Endometrial microvascular endothelial cells (primary cell): ENCODE data around the gene PEX26. TPM values are rescaled to one million over a fixed set of nuclear protein-coding genes. Genes with fewer than 3 reads are reported as not detected.
"Not testable (repeated sequence)": the region's sequence is repeated elsewhere in the genome, so short reads cannot be mapped to it uniquely, and the experiment has no call there.

ENCODE experiments used
- in situ Hi-C: cut with HindIII; loops from 2 replicates; pipeline ENCODE4 v1.10.0; 2017; ENCODE audit warnings: low sequenced_read_pairs, low pct_unique_long_range_greater_than_20kb; ENCODE audit errors: inconsistent ontology term
- total RNA-seq: library from RNA; depleted of rRNA; stranded (reverse); fragments of >200 nt; gene quantifications from one replicate; pipeline ENCODE4 v1.2.3, GENCODE V29; 2015; ENCODE audit errors: inconsistent ontology term

PEX26 gene
- total RNA-seq, 1 donor from 2014 or later, result 25.6 TPM

GRCh38 chr22:18110954-18111758, 33.4 kb downstream of the PEX26 start:
- in situ Hi-C loops, result no loop called here

GRCh38 chr22:18111759-18112330, 34.1 kb downstream of the PEX26 start:
- in situ Hi-C loops, result no loop called here

DNA sequence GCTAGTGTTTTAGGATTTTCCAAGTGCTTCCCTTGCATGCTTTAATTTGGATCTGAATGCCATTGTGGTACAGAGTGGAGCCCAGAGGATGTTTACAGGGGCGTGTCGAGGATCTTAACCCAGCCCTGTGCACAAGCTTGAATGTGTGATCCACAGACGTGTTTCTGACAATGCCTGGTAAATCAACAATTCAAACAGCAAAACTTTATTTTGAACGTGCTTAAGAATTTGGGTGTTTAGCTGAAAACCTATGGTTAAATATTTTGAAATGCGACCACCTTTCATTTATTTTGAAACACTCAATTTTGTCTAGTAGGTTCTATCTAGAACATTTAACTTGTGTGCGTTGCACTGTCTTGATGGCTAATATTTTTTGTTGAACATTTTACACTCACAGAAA, 34.6 kb downstream of the PEX26 start:
- in situ Hi-C loops, result no loop called here

DNA sequence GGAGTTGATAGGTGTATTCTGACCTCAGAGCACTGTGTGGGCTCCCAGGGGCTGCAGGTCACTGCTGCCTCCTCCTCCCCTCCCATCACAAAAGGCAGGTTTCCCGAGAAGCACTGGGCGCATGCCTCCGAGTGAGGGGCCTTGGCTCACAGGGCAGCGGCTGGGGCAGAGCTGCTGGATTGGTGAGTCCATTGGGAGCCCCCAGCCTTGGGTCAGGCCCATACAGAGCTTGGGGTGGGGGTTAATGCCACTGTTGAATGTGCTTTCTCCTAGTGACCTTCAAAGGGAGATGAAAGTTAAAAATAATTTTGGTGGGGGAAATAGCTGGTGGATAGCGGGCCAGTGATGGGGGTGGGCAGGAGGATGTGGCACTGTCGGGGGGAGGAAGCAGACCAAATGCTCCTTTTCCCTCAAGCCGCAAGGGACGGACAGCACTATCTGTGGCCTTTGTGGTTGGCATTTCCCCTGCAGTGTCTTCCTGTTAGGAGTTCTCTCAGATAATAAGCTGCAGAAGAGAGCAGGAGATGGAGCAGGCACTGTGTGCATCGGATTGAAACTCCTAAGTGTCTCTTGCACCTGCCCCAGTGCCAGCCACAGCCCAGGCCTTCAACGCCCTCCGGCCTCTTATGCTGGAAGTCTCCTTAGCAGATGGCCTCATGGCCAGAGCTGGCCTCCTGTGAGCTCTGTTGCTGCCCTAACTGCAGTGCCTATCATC, 36.0 kb downstream of the PEX26 start:
- in situ Hi-C loops, result no loop called here

DNA sequence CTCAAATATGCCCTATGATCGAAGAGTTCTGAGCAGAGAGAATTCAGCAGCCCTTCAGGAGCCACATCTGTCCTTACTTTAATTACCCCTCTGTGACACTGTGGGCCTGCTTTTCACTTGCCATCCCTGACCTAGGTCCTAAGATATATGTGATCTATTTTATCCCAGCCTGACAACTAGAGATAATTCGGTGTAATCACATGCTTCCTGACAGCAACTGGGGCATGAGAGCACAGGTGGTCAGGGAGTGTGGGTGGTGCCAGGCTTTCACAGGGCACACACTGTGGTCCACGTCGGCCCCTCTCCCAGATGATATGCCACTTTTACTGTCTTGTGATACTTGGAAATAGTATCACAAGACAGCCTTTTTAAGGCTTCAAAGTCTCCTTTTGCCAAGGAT, 36.7 kb downstream of the PEX26 start:
- in situ Hi-C loops, result no loop called here

DNA sequence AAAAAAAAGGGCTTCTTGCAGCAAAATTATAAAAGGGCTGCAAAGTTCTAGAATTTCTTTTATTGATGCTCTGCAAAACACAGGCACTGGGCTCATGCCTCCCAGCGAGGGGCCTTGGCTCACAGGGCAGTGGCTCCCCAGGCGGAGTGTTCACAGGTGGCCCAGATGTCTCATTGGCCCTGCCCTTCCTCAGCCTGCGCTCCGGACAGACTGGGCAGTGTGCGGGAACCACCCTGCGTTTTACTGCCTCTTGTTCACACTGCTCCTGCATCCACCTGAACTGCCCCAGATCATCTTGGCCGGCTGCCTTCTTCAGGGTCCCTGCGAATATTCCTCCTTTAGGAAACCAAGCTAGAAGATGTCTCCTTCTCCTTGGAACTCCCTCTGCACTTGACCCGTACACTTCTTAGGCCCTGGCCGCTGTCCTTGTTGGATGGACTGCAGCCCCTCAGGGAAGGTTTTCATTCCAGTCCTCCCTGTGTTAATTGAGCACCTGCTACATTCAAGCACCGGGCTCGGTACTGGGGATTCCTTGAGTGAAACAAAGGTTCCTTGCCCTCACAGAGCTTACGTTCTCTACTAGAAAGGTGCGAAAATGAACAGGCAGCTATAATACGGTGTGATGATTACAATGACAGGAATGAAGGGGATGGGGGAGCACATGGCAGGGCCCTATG, 37.3 kb downstream of the PEX26 start:
- in situ Hi-C loops, result no loop called here

DNA sequence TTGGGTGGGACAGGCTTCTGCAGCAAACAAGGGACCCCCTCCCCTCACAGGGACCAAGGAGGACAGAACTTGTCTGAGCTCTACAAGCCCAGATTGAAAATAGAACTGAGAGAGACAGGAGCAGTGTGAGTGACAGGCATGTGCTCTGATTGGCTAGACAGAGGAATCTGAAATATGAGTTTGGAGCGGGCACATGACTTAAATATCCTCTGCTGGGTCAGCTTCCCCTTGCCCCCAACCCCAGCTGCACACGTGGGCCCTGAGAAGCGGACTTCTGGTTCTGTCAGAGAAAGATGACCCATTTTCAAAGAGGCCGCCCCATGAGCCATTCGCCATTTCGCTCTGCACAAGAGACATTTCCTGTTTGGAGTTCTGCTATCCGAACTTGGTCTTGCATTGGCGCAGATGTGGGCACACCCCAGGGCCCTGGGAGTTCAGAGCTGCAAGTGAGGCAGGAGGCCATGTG, 38.1 kb downstream of the PEX26 start:
- in situ Hi-C loops, result no loop called here

- in situ Hi-C loops, result no loop called here
These were observed 38.8 kb downstream of the PEX26 start for GRCh38 chr22:18116634-18117033.

- in situ Hi-C loops, result no loop called here
These were observed 40.6 kb downstream of the PEX26 start for GRCh38 chr22:18118345-18118915.

DNA sequence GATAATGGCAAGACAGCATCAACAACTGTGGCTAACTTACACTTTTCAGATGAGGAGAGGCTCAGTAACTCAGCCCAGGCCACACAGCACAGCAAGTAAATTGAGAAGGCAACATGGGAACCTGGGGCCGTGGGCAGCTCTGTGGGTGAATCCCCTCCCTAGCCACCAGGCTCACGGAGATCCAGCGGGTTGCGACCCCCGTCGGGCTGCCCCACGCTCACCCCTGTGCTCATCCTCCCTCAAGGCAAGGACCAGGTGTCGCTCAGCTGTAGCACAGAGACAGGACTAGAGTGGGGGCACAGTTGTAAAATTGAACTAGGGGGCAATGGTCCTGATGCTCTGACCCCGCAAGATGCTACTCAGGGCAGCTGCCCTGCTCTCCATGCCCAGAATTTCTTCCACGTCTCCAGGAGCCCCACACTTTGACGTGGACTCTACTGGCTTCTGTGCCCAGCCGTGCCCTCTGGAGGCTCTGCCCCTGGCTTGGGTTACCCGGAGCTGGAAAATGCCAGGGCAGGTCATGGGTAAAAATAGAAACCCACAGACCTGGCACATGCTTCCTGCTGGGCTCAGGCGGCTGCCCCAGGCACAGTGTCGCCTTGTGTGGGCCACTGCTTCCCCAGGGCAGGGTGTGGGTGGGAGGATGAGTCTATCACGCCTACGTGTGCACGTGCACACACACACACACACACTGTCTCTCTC, 41.8 kb downstream of the PEX26 start:
- in situ Hi-C loops, result no loop called here

DNA sequence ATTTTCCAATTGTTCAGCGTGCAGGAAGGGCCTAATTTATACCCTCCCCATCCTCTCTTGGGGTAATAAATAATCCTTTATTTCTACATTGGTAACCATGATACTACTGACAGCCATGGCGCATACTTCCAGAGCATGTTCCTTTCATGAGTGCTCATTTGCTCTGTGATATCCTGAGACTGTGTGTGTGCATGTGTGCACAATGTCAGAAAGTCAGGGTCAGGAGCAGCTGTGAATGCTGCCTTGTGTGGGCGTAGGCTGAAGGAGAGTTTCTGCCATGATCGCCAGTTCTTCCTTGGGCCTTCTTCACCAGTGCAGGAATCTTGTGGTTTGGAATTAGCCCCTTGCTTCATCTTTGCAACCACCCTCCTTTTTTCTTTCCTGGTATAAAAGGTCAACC, 43.1 kb downstream of the PEX26 start:
- in situ Hi-C loops, result no loop called here

- in situ Hi-C loops, result no loop called here
These were observed 43.7 kb downstream of the PEX26 start for GRCh38 chr22:18121506-18121905.

DNA sequence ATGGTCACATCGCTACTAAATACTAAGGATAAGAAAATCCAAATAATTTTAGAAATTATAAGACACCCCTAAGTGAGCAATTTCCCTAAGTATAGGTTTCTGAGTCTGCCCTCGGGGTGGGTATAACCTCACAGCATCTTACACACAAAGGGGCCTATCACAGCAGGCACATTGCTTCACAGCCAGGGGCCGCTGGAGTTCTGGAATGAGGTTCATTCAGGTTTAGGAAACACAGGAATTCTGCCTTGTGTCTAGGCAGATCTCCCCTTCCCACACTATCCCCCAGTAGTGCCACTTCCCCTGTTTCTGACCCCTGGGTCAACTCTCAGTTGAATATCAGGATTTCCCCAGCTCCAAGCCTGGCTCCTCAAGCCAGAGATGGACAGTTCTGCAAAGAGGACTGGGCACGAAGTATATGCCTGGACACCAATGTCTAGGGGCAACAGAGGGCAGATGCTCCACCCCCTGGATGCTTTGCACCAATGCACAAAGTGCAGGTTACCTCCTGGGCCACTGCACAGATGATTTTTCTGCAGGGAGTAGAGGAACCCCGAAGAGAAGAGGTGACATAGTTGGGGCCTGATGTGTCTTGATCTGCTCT, 44.3 kb downstream of the PEX26 start:
- in situ Hi-C loops, result no loop called here

DNA sequence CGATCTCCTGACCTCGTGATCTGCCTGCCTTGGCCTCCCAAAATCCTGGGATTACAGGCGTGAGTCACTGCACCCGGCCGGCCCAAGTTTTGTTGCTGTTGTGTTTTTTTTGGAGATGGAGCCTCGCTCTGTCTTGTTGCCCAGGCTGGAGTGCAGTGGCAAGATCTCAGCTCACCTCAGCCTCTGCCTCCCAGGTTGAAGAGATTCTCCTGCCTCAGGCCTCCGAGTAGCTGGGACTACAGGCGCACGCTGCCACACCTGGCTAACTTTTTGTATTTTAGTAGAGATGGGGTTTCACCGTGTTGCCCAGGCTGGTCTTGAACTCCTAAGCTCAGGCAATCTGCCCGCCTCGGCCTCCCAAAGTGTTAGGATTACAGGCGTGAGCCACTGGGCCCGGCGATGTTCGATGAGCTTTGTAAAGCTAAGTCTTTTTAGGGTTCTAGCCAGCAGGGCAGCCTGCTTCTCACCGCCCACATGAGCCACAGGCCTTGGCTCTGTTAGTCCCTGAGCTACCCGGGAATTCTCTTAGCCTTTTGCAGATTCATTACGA, 45.8 kb downstream of the PEX26 start:
- in situ Hi-C loops, result not testable (repeated sequence)

DNA sequence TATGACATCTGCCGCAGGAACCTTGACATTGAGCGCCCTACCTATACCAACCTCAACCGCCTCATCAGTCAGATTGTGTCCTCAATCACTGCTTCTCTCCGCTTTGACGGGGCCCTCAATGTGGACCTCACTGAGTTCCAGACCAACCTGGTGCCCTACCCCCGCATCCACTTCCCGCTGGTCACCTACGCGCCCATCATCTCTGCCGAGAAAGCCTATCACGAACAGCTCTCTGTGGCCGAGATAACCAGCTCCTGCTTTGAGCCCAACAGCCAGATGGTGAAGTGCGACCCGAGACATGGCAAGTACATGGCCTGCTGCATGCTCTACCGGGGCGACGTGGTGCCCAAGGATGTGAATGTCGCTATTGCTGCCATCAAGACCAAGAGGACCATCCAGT, 48.8 kb downstream of the PEX26 start:
- in situ Hi-C loops, result no loop called here

GRCh38 chr22:18130018-18130417, 52.2 kb downstream of the PEX26 start:
- in situ Hi-C loops, result no loop called here

GRCh38 chr22:18130699-18131429, 53.1 kb downstream of the PEX26 start:
- in situ Hi-C loops, result no loop called here
